GM20000 (cell line): ENCODE measurements around the gene CCN5.
"Not testable (repeated sequence)": the region's sequence is repeated elsewhere in the genome, so short reads cannot be mapped to it uniquely, and the experiment has no call there.

Source experiments
- DNase-seq: peaks from one replicate; pipeline ENCODE4 v3.0.0; 2012; ENCODE audit warnings: low spot score
- CTCF ChIP-seq: IDR thresholded peaks from 2 replicates; pipeline ENCODE4 v1.5.1; 2012; ENCODE audit warnings: mild to moderate bottlenecking, control low read depth; ENCODE audit errors: extremely low read depth, missing control alignments

Gene CCN5

GRCh38 chr20:44758247-44759101, 43.3 kb downstream of the CCN5 start:
- TF ChIP-seq CTCF = no peak
- no peak for DNase-seq

DNA sequence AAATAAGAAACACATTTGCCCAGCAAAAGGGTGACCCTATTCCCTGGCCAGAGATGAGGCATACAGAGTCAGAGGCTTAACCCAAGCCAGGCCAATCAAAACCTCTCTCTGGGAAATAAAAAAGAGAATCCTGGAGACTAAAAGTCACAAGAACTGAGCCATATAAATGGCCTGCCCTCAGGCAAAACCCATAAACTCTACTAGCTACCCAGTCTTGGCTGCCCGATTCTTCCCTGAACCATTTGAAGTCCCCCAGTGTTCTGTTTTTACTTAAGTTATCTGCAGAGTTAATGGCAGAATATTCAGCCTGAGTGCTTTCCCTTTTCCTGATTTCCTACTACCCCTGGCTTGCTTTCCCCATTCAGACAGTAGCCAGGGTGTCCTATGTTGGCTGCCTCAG, 44.4 kb downstream of the CCN5 start:
- DNase-seq = no peak
- no peak for TF ChIP-seq CTCF

GRCh38 chr20:44761423-44761822, 46.3 kb downstream of the CCN5 start:
- no peak for TF ChIP-seq CTCF
- DNase-seq = no peak

GRCh38 chr20:44762466-44763140, 47.4 kb downstream of the CCN5 start:
- no peak for DNase-seq
- no peak for TF ChIP-seq CTCF

DNA sequence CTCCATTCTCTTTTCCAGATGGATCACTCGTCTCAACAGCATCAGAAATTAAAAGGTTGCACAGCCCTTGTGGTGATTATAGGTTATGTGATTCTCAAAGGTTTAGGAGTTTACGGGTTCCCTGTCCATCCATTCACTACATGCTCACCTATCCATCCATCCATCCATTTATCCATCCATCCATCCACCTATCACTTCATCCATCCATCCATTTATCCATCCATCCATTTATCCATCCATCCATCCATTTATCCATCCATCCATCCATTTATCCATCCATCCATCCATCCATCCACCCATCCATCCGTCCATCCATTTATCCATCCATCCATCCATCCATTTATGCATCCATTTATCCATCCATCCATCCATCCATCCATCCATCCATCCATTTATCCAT, 48.6 kb downstream of the CCN5 start:
- DNase-seq = not testable (repeated sequence)

DNA sequence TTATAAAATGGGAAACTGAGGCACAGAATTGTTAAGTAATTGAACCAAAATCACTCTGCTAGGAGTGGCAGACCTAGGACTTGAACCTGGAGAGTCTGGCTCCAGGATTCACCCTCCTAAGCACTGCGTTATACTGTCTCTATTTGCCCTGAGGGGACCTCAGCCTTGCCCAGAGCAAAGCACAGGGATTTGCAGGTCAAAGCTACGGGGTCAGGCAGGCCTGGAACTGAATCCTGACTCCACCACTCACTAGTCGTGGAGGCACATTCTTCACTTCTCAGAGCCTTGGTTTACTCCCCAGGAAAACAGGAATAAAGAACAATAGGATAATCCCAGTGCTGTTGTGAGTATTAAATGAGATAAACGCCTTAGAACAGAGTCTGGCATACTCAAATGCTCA, 49.9 kb downstream of the CCN5 start:
- DNase-seq = no peak

GRCh38 chr20:44765701-44766347, 50.7 kb downstream of the CCN5 start:
- TF ChIP-seq CTCF = no peak
- no peak for DNase-seq

More for the DNA sequence above, 49.9 kb downstream of the CCN5 start:
- TF ChIP-seq CTCF = no peak
